ENCODE results near the gene ATP5F1E. TPM values are rescaled to one million over a fixed set of nuclear protein-coding genes. Genes with fewer than 3 reads are reported as not detected.

ATP5F1E gene
- total and polyA plus RNA-seq, 2 donors (not counting 3 experiments of a cell fraction or from before 2014, with no cell fraction given) = 29.0 to 107 TPM

- POLR2A ChIA-PET = interaction anchor here (0.8 kb wide), 1 partner anchor 20 kb away, joined by 3 read pairs; no protein-coding TSS in a partner anchor
- peaks cover 0 to 5% of the 10 kb centered on the region in 2 experiments for H3K27me3 ChIP-seq (ENCODE audit: control insufficient read depth in 2 of 2, insufficient read depth in 2 of 2, low read length in 2 of 2)
- H3K27ac ChIP-seq (ENCODE audit: insufficient read depth, low read depth, low read length) = no peak overlapping the region
- no peak overlapping the region for H3K4me2 ChIP-seq (ENCODE audit: insufficient read depth, low read length)
- no peaks in the 10 kb centered on the region for H3K36me3 ChIP-seq (ENCODE audit: control insufficient read depth in 2 of 2, extremely low read depth in 1 of 2, insufficient read depth in 2 of 2, low read length in 2 of 2)
- intact Hi-C loops (cut with micrococcal nuclease) (loop anchor here (2.0 kb wide), 1 partner anchor 63 kb away; the partner anchor contains the start of gene NELFCD), dilution Hi-C loops (cut with MboI; ENCODE audit: extremely low pct_ligation_motif_present, low sequenced_read_pairs) (no loop called here)
- peaks cover 37% of the 10 kb centered on the region for H3K79me2 ChIP-seq (ENCODE audit: control insufficient read depth, insufficient read depth, low read length)
- H3K9me3 ChIP-seq (replicated peaks; ENCODE audit: control insufficient read depth, insufficient read depth, low read length) = no peaks in the 10 kb centered on the region
- H3K9ac ChIP-seq (replicated peaks; ENCODE audit: extremely low read depth, insufficient read depth, low read length) = no peak overlapping the region
- no peak overlapping the region for H3K4me3 ChIP-seq (replicated peaks in 1 of 3; ENCODE audit: insufficient read depth in 1 of 3, low read depth in 1 of 3, low read length in 3 of 3)
- no peaks in the 10 kb centered on the region for H4K20me1 ChIP-seq (replicated peaks; ENCODE audit: control insufficient read depth, extremely low read depth, insufficient read depth, low read length)
- H3K4me1 ChIP-seq (ENCODE audit: control insufficient read depth, extremely low read depth, insufficient read depth, low read length) = peaks cover 8% of the 10 kb centered on the region
- CTCF ChIA-PET = interaction anchor here (1.0 to 1.4 kb wide), 2 partner anchors 11 to 12 kb away, joined by 3 read pairs; partner anchors contain the start of gene ATP5F1E
- DNase-seq (ENCODE audit: low read depth, low spot score) (no peak), FAIRE-seq (no peak)
- no peak overlapping the region for H2AFZ ChIP-seq (ENCODE audit: low read depth, low read length)
- no TSS peak for BruUV-seq (replicated peaks)
- TF ChIP-seq JUN (IDR thresholded peaks at IDR 0.05; ENCODE audit: borderline replicate concordance, insufficient read depth, insufficient read length, low read depth) = no peak
- H3K9me1 ChIP-seq (replicated peaks; ENCODE audit: control insufficient read depth, extremely low read depth, insufficient read depth, low read length) = no peaks in the 10 kb centered on the region
Measured at GRCh38 chr20:59043698-59044097, 11.6 kb upstream of the ATP5F1E start.

GRCh38 chr20:59042796-59043631 is 10.9 kb upstream of the ATP5F1E start:
- intact Hi-C loops (cut with micrococcal nuclease) (loop anchor here (1.0 to 2.0 kb wide), 4 partner anchors 11 to 62 kb away; partner anchors contain the start of genes ATP5F1E and NELFCD), dilution Hi-C loops (cut with MboI; ENCODE audit: extremely low pct_ligation_motif_present, low sequenced_read_pairs) (no loop called here)
- H2AFZ ChIP-seq (ENCODE audit: low read depth, low read length) = peak overlapping the region; percentile 83
- peaks cover 42% of the 10 kb centered on the region for H3K79me2 ChIP-seq (ENCODE audit: control insufficient read depth, insufficient read depth, low read length)
- FAIRE-seq = peak; percentile 83
- no TSS peak for BruUV-seq (replicated peaks)
- H3K27ac ChIP-seq (ENCODE audit: insufficient read depth, low read depth, low read length) = no peak overlapping the region
- H3K27me3 ChIP-seq (ENCODE audit: control insufficient read depth in 2 of 2, insufficient read depth in 2 of 2, low read length in 2 of 2) = peaks cover 0 to under 1% of the 10 kb centered on the region in 2 experiments
- no peak for TF ChIP-seq EZH2 (IDR thresholded peaks at IDR 0.05; ENCODE audit: borderline replicate concordance, low read depth, low read length, severe bottlenecking)
- TF ChIP-seq CTCF (IDR thresholded peaks at IDR 0.05; ENCODE audit: extremely low read depth in 1 of 2, insufficient read depth in 1 of 2, low read depth in 1 of 2, low read length in 2 of 2) = no peak
- peak; percentile 43 for TF ChIP-seq POLR2AphosphoS5 (IDR thresholded peaks at IDR 0.05; ENCODE audit: insufficient read depth, low read depth, low read length)
- no peaks in the 10 kb centered on the region for H3K9me3 ChIP-seq (replicated peaks; ENCODE audit: control insufficient read depth, insufficient read depth, low read length)
- H3K9ac ChIP-seq (replicated peaks; ENCODE audit: extremely low read depth, insufficient read depth, low read length) = no peak overlapping the region
- POLR2A ChIA-PET = interaction anchor here (0.8 to 1.5 kb wide), 3 partner anchors 11 to 154 kb away, joined by 3 to 5 read pairs (median 3); partner anchors contain the start of gene ATP5F1E
- H4K20me1 ChIP-seq (replicated peaks; ENCODE audit: control insufficient read depth, extremely low read depth, insufficient read depth, low read length) = no peaks in the 10 kb centered on the region
- no peaks in the 10 kb centered on the region for H3K9me1 ChIP-seq (replicated peaks; ENCODE audit: control insufficient read depth, extremely low read depth, insufficient read depth, low read length)
- no peaks in the 10 kb centered on the region for H3K36me3 ChIP-seq (ENCODE audit: control insufficient read depth in 2 of 2, extremely low read depth in 1 of 2, insufficient read depth in 2 of 2, low read length in 2 of 2)
- peak overlapping the region; percentile 36 for H3K4me2 ChIP-seq (ENCODE audit: insufficient read depth, low read length)
- CTCF ChIA-PET = interaction anchor here (0.6 to 1.9 kb wide), 4 partner anchors 11 to 178 kb away, joined by 3 to 5 read pairs (median 3); partner anchors contain the start of gene ATP5F1E
- peak overlapping the region; percentile 26 to 91 (median 69) for H3K4me3 ChIP-seq (replicated peaks in 1 of 3; ENCODE audit: insufficient read depth in 1 of 3, low read depth in 1 of 3, low read length in 3 of 3)
- DNase-seq (ENCODE audit: low read depth, low spot score) = peak; percentile 90
- H3K4me1 ChIP-seq (ENCODE audit: control insufficient read depth, extremely low read depth, insufficient read depth, low read length) = peaks cover 8% of the 10 kb centered on the region

Measured in endothelial cell of umbilical vein (primary cell).